NCI-H1436 treated with DMSO at 0.1 percent for 48 hours (cell line): ENCODE data around the gene DHRS4.
"Not testable (repeated sequence)": the region's sequence is repeated elsewhere in the genome, so short reads cannot be mapped to it uniquely, and the experiment has no call there.

Source experiments
- DNase-seq: peaks from one replicate; lab custom pipeline; 2025; lab: John Stamatoyannopoulos, UW

Gene DHRS4

DNA sequence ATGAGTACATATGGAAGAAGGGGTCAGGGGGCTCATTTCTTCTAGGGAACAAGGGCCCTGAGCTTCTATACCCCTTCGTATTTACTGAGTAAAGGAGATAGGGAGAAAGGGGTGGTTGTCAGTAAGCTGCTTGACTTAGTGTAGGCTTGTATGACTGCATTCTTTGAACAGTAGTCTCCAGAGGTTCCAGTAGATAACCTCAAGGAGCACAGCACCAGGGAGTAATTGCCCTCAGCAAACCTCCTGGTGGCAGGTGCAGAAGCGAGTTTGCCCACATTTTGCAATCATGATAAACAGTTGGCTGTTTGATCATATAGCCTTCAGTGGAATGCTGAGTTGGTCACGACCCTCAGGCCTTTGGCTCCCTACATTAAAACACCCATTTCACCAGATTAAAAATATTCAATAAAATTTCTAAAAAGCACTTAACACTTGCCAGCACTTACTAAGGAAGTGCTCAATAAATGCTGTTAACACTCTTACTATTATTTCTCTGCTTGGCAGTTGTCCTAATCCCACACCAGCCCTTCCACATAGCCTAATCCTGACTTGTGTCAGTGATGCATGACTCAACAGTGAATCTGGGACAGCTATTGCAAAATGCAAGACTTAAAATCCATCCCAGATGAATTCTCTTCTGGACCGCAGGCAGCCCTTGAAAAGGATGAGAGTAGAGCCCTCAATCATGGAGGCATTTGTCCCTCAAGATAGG, 31.5 kb downstream of the DHRS4 start:
- no peak for DNase-seq

DNA sequence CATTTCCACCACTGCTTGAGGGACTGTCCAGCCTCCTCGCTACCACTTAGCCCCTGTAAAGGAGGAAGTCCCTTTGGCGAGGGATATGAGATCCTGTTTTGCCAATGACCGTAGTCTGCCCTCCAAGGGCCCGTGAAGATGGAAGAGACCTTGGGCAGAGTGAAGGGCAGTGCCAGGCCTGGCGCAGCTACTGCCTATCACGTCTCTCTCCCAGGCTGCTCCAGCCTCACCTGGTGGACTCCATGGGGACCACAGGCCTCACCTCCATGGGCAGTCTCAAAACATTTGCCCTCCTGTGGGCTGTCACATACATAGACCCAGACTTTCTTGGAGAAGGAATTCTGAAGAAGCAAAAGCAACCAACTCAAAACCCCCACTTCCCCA, 34.6 kb downstream of the DHRS4 start:
- not testable (repeated sequence) for DNase-seq

DNA sequence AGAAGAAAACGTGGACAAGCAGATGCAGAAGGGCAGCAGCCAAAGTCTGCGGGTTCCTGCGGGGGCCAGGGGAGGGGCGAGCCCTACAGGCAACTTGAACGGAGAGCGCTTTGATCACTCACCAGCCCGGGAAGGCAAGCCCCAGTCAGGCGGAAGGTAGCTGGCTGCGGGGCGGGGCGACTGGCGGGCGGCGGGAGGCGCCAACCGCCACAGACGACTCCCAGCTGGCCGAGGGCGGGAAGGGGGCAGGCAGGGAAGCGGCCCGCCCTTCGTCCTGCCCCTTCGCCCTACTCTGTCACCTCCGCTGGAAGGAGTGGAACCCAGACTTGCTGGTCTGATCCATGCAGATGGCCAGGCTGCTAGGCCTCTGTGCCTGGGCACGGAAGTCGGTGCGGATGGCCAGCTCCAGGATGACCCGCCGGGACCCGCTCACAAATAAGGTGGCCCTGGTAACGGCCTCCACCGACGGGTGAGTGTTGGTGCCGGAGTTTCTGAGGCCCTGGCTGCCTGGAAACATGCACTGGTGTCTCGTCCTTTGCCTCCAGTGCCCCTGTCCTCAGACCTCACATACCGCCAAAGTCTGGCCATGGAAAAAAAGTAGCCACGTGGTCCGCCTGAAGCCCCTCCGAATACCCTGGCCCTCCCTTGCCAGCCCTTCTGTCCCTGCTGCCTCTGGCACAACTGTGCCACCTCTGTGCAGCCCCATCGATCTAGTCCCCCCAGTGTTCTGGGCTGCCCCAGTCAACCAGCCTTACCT, 35.2 kb downstream of the DHRS4 start, which contains the start of gene DHRS4L2:
Gene DHRS4L2, plus strand, starts transcription at position 323 of the 757 bp plus-strand sequence. Its CDS starts 19 bp downstream, at position 342.
- DNase-seq: not testable (repeated sequence)

DNA sequence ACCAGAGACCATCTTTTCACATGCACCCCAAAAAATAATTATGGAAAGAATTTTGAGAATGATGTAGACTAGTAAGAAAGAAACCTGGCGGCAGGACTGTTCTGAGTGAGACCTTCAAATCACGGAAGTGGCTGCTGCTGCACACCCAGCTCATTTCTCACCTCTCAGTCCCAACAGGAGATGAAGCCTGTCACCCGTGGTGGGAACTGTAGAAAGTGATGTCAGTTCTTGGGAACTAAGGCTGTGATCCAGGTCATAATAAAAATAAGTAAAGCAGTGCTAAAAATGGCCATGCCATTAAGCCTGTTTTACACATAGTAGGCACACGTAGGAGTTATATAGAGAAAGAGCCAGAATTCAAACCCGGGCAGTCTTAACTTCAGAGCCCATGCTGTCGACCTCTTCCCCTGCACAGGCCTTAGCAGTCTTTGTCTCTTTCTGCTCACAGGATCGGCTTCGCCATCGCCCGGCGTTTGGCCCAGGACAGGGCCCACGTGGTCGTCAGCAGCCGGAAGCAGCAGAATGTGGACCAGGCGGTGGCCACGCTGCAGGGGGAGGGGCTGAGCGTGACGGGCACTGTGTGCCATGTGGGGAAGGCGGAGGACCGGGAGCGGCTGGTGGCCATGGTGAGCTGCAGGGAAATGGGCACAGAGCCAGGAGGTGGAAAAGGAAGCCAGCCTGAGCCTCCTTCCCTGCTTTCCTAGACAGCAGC, 36.3 kb downstream of the DHRS4 start:
- not testable (repeated sequence) for DNase-seq

DNA sequence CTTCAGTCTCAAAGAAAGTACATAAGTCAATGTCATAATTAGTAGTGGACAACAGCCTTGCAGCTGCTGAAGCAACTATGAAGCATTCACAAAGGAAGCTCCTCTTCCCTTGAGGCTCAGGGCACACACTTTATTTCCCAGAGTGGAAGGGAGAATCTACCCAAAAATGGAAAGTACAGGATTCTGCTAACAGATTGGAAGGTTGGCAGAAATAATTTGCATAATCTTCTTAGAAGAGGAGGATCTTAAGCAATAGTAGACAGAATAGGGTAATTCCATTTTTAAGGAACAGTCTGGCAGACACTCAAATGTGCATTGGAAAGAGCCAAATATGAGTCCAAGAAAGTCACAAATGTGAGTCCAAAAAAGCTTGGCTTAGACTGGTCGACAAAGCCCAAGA, 37.4 kb downstream of the DHRS4 start:
- not testable (repeated sequence) for DNase-seq

DNA sequence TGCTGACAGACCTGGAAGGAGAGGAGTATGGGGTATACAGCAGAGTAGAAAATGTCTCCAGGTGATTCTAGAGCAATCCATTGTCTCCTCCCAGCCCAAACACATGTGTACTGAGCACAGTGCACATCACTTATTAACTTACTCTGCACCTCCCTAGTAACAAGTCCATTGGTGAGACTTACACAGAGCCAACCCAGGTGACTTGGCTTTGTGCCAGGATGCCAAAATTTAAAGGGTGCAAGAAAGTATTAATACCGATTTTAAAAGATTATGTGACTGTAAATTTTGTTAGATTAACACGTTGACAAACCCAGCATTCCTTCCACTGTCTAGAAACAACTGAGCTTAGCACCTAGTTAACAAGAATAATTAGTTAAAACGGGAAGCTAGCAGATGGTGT, 39.5 kb downstream of the DHRS4 start:
- not testable (repeated sequence) for DNase-seq

DNA sequence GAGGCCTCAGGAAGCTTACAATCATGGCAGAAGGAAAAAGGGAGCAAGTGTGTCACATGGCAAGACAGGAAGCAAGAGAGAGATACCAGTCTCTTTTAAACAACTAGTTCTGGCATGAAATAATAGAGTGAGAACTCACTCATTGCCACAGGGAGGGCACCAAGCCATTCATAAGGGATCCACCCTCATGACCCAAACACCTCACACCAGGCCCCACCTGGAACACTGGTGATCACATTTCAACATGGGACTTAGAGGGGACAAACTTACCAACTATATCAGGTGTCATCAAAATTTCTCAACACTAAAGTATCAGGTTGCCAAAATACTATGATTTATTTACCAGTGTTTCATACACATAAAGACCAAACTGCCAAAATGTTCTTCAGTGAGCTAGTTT, 42.4 kb downstream of the DHRS4 start:
- not testable (repeated sequence) for DNase-seq

DNA sequence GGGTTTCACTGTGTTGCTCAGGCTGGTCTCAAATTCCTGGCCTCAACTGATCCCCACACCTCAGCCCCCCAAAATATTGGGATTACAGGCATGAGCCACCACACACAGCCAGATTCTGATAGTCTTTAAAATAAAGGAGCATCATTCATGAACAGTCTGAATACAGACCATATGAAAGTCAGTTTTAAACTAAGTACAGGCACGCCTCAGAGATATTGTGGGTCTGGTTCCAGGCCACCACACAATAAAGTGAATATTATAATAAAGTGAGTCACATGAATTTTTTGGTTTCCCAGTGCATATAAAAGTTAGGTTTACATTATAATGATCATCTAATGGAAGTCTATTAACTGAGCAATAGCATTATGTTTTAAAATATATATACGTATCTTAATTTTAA, 43.3 kb downstream of the DHRS4 start:
- DNase-seq: not testable (repeated sequence)

DNA sequence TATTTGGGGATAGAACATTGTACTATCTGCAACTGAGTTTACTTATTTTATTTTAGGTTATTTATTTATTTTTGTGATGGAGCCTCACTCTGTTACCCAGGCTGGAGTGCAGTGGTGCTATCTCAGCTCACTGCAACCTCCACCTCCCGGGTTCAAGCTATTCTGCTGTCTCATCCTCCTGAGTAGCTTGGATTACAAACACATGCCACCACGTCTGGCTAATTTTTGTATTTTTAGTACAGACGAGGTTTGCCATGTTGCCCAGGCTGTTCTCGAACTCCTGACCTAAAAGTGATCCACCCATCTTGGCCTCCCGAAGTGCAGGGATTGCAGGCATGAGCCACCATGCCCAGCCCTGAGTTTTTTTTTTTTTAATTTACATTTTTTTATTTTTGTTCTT, 46.1 kb downstream of the DHRS4 start:
- not testable (repeated sequence) for DNase-seq

DNA sequence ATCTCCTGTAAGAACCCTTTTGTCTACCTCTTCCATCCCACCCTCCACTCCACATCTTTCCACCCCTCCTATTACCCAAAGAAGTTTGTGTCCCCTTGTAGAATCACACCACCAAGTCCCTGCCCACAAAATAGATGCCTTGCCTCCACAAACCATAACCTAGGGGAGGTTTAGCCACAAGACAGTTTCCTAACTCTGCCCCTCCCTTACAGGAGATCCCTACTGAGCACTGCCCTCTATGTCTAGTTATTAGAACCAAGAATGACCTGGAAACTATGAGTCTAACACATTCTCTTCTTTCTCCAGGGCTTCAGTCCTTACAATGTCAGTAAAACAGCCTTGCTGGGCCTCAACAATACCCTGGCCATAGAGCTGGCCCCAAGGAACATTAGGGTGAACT, 47.5 kb downstream of the DHRS4 start:
- DNase-seq: not testable (repeated sequence)

DNA sequence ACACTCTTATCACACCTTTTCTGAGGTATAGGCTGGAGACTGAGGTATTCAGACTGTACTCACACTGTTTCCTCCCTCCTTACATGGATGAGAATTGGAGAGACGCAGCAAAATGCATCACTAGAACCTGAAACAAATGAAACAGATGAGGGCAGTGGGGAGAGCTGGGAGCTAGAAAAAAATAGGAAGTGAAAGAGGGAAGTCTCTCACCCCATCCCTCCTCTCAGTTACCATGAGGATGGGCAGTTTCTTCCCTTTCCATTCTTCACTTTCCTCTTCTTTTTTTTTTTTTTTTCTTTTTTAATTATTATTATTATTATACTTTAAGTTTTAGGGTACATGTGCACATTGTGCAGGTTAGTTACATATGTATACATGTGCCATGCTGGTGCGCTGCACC, 48.1 kb downstream of the DHRS4 start:
- DNase-seq: not testable (repeated sequence)

DNA sequence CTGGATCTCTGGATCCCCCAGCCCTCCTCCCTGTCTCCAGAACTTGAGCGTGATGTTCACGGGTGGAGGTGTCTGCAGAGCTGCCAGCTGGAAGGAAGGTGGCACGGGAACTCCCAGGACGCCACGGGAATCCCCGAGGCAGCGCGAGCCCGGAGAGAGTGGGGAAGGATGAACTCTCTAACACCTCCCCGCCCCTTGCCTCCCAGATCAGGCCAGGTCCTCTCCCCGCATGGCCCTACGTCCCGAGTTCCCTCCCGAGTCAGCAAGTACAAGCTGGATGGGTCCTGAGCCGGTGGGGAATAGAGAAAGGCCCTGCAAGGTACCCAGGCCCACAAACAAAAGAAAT, 52.9 kb downstream of the DHRS4 start:
- not testable (repeated sequence) for DNase-seq

DNA sequence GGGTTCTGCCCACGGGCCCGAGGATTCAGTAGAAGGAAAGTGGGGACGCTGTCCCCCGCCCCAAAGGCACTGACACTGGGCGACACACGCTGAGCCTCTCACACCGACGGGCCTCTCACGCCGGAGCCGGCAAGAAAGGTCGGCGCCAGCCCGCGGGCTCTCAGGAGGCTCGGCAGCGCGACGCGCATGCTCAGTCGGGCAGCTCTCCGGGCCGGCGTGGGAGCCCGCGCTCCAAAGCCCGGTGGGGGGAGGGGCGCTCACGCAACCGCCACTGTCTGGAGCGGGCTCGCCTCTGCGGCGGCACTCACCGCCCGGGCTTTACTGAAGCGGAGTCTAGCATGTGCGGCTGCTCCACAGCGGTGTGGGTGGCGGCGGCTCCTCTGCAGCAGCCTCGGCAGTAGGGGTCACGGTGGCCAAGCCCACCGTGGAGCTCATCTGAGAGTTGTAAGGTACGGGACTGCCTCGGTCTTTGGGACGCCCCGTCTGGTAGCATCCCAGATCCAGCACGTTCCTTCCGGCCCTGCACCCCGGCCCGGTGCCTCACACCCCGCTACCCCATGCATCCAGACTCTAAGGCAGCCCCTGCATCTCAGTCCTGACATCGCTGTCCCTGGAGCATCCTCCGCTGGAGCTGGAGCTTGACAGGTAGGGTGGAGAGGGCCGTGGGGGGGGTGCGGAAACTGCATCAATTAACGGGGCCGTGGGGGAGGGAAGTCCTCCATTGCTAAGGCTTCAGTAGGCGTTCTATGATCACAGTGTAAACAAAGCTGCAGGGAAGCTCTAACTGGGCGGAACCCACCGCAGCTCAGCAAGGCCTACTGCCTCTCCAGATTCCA, 53.5 kb downstream of the DHRS4 start:
- not testable (repeated sequence) for DNase-seq

DNA sequence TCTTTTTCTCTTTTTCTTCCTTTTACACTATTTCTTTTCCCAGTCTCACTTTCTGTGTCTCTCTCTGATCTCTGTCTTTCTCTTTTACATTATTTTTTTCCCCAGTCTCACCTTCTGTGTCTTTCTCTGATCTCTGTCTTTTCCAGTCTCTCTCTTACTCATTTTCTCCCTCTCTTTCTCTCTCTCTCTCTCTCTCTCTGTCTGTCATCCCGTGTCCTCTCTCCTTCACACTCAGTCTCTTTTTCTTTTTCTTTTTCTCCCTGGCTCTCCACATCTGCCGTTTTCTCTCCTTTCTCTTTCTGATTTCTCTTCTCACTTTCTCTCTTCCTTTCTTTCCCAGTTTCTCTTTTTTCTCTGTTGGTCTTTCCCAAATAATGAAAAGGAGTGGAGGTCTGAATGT, 57.5 kb downstream of the DHRS4 start:
- DNase-seq: no peak

DNA sequence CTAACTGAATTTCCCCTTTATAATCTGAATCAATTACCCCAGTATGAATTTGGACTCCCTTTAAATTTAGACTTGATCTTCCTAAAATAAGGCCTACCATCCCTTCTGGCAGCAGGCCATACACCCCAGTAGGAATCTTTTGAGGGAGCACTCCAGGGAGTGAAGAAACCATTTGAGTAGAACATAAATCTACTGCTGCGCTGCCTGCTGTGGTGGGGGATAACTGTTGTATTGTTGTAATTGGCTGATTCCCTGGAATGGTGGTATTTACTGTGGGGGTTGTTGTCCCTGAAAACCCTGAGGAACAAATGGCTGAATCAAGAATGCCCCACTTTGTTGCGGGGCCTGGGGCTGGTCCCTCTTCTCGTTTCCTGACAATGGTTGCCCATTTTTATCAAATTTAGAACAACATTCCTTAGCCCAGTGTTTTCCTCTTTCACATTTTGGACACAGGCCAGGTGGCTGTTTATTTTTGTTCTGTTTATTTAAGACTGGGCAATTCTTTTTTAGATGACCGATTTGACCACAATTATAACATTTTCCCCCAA, 59.2 kb downstream of the DHRS4 start:
- not testable (repeated sequence) for DNase-seq

DNA sequence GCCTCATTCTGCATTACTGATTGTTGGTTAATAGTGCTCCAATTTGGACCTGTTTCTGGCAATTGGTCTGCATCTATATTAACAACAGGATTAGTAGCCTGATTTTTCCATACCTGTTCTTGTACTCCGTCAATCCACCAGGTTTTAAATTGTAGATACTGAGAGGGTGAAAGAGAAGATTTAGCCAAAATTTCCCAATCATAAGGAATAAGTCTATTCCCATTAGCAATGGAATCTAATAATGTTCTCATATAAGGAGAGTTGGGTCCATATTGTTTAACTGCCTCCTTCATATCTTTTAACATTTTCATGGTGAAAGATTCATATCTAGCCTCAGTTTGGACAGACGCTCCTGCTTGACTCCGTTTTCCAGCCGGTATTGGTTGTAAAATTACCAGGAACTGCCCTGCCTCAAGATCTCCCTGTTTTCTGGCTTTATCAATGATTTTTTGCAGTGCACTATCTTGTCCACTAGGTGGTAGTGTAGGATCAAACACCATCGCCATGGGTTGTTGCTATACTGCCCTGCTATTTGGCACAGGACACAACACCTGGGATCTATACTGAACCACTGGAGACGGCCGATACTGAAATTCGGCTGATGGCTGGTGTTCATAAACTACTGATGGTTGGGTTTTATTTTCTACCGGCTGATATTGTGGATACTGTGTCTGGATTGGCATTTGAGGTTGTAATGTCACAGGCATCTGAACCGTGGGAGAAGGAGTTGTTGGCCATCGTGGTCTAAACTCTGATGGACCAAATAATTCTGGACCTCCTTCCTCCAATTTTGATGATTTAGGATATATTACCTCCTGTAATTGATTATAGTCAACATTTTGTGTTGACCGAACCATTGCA, 60.3 kb downstream of the DHRS4 start:
- peak; percentile 14 for DNase-seq

DNA sequence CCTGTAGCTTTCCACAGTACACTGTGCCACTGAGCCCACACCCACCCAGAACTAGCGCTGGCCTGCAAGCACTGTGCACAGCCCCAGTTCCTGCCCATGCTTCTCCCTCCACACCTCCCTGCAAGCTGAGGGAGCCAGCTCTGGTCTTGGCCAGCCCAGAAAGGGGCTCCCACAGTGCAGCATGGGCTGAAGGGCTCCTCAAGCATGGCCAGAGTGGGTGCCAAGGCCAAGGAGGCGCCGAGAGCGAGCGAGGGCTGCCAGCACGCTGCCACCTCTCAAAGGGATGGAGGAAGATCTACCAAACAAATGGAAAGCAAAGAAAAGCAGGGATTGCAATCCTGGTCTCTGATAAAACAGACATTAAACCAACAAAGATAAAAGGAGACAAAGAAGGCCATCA, 62.2 kb downstream of the DHRS4 start:
- not testable (repeated sequence) for DNase-seq
